ENCODE results near the gene DRD1. TPM values are rescaled to one million over a fixed set of nuclear protein-coding genes. Genes with fewer than 3 reads are reported as not detected.

The DRD1 gene
- total RNA-seq, 2 donors from 2014 or later: 0.28 to 0.77 TPM

DNA sequence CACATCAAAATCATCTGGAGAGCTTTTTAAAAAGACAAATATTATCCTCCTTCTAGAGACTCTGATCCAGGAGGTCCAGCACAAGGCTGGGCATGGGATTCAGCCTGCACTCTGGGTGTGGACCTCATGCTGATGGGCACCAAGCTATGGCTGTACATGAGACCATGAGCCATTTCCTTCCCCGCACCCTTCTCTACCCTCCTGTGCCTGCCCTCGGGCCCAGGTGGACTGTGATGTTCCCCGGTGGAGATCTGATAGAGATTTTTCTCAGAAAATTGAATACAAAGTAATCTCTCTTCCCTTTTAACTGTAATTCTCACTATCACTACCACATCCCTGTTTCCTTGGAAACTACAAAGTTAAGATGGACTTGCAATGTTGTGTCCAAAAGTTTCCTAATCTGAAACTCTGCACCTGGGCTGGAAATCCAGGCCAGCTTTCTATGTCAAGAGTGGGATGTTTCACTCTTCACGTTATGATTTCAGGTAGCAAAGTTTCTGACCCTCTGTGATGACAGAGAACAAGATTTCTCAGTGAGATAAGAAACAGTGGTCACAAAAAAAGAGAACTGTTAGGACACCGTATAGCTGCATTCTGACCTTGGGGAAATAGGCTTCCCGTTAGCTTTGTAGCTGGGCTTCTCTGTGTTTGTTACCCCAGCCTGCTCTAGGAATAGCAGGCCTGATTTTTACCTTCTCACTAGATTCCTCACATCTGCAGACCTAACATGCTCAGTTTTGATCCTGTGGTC lies 45.9 kb upstream of the DRD1 start:
- Histone ChIP-seq H3K4me3 (no peak overlapping the region), H3K27ac (no peak overlapping the region), H3K9me3 (no peaks in the 10 kb centered on the region), H3K4me1 (replicated peaks) (peaks cover 3% of the 10 kb centered on the region), H3K36me3 (no peaks in the 10 kb centered on the region), H3K27me3 (replicated peaks; ENCODE audit: insufficient read depth) (no peaks in the 10 kb centered on the region)
- TF ChIP-seq, protein P1, sequence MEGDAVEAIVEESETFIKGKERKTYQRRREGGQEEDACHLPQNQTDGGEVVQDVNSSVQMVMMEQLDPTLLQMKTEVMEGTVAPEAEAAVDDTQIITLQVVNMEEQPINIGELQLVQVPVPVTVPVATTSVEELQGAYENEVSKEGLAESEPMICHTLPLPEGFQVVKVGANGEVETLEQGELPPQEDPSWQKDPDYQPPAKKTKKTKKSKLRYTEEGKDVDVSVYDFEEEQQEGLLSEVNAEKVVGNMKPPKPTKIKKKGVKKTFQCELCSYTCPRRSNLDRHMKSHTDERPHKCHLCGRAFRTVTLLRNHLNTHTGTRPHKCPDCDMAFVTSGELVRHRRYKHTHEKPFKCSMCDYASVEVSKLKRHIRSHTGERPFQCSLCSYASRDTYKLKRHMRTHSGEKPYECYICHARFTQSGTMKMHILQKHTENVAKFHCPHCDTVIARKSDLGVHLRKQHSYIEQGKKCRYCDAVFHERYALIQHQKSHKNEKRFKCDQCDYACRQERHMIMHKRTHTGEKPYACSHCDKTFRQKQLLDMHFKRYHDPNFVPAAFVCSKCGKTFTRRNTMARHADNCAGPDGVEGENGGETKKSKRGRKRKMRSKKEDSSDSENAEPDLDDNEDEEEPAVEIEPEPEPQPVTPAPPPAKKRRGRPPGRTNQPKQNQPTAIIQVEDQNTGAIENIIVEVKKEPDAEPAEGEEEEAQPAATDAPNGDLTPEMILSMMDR (IDR thresholded peaks at IDR 0.05): no peak
- no peak for TF ChIP-seq POLR2A (IDR thresholded peaks at IDR 0.05)
- no peak for TF ChIP-seq POLR2AphosphoS5 (IDR thresholded peaks at IDR 0.05)
- intact Hi-C loops (cut with DNase I): no loop called here
- WGBS: 77% methylated on average over 6 of the region's 6 CpGs
- no peak for DNase-seq (ENCODE audit: low spot score)

DNA sequence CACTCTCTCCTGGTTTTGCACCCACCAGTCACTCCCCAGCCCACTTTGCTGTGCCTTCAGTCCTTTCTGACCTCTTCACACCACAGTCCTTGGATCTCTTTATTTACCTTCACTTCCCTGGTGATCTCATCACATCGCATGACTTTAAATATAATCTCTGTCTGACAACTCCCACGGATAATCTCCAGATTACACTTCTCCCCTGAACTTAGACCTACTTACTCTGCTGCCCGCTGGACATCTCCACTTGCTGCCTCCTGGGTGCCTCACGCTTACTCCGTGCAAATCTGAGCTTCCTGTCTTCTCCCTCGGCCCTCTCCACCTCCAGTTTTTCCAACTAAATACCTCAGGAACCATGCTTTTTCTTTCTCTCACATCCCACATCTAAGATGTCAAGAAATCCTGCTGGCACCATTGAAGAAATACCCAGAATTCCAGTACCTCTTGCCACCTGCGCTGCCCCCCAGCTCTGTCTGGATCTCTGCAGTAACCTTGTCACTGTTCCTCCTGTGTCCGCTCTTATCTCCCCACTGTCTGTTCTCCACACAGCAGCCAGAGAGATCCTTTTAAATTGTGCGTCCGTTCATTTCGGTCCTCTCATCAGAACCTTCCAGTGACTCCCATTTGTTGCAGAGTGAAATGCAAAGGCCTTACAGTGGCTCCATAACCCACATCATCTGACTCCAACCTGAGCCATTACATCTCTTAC lies 43.7 kb upstream of the DRD1 start:
- no peak overlapping the region for H3K27ac ChIP-seq
- no peaks in the 10 kb centered on the region for H3K9me3 ChIP-seq
- no peak overlapping the region for H3K4me3 ChIP-seq
- H3K27me3 ChIP-seq (replicated peaks; ENCODE audit: insufficient read depth): no peaks in the 10 kb centered on the region
- no peaks in the 10 kb centered on the region for H3K36me3 ChIP-seq
- intact Hi-C loops (cut with DNase I): no loop called here
- TF ChIP-seq, protein P1 (IDR thresholded peaks at IDR 0.05): no peak
- TF ChIP-seq POLR2A (IDR thresholded peaks at IDR 0.05): no peak
- TF ChIP-seq POLR2AphosphoS5 (IDR thresholded peaks at IDR 0.05): no peak
- WGBS: 92% methylated on average over 11 of the region's 11 CpGs
- DNase-seq (ENCODE audit: low spot score): no peak
- no peaks in the 10 kb centered on the region for H3K4me1 ChIP-seq (replicated peaks)

- Histone ChIP-seq H3K36me3 (no peaks in the 10 kb centered on the region), H3K4me3 (no peak overlapping the region), H3K27ac (no peak overlapping the region), H3K9me3 (no peaks in the 10 kb centered on the region), H3K4me1 (replicated peaks) (no peaks in the 10 kb centered on the region), H3K27me3 (replicated peaks; ENCODE audit: insufficient read depth) (no peaks in the 10 kb centered on the region)
- intact Hi-C loops (cut with DNase I): no loop called here
- 94% methylated on average over 6 of the region's 6 CpGs for WGBS
- DNase-seq (ENCODE audit: low spot score): no peak
- TF ChIP-seq, protein P1 (IDR thresholded peaks at IDR 0.05): no peak
- no peak for TF ChIP-seq POLR2A (IDR thresholded peaks at IDR 0.05)
- TF ChIP-seq POLR2AphosphoS5 (IDR thresholded peaks at IDR 0.05): no peak
Measured at GRCh38 chr5:175485631-175486030, 41.6 kb upstream of the DRD1 start.

GRCh38 chr5:175484829-175485228 lies 40.8 kb upstream of the DRD1 start:
- H3K4me1 ChIP-seq (replicated peaks): no peaks in the 10 kb centered on the region
- DNase-seq (ENCODE audit: low spot score): no peak
- H3K4me3 ChIP-seq: no peak overlapping the region
- H3K36me3 ChIP-seq: no peaks in the 10 kb centered on the region
- intact Hi-C loops (cut with DNase I): no loop called here
- WGBS: 94% methylated on average over 4 of the region's 4 CpGs
- no peaks in the 10 kb centered on the region for H3K27me3 ChIP-seq (replicated peaks; ENCODE audit: insufficient read depth)
- H3K27ac ChIP-seq: no peak overlapping the region
- TF ChIP-seq POLR2AphosphoS5 (IDR thresholded peaks at IDR 0.05): no peak
- TF ChIP-seq, protein P1 (IDR thresholded peaks at IDR 0.05): no peak
- TF ChIP-seq POLR2A (IDR thresholded peaks at IDR 0.05): no peak
- H3K9me3 ChIP-seq: no peaks in the 10 kb centered on the region
